T-cell (primary cell): ENCODE measurements around the gene SPDYE5. TPM values are rescaled to one million over a fixed set of nuclear protein-coding genes. Genes with fewer than 3 reads are reported as not detected.

Experiments used
- total RNA-seq, 35 experiments: library from RNA in 6 of 35; stranded (reverse) in 6 of 35; fragments of 120-200 nt in 1 of 35; gene quantifications; one replicate each; pipeline versions ENCODE4 v1.2.1 to v1.2.4 and lab custom pipeline; 2013 to 2026

Gene SPDYE5
- total RNA-seq, 5 donors from 2014 or later (not counting 1 experiment from before 2014, with no cell fraction given) = 0.23 to 0.30 TPM; not detected in 3

Other genes starting within 250 kb of the SPDYE5 start
- 10 to 100 TPM; 20.7 to 45.0 (median 30.1) TPM for gene TRIM73, start 96.7 kb upstream of the SPDYE5 start, total RNA-seq
- gene POM121C, start 6.0 kb upstream of the SPDYE5 start, total RNA-seq = 100 to 1,000 TPM in 2 of 5 donors, 10 to 100 TPM in 3; 76.9 to 113 (median 86.1) TPM
- 1 to 10 TPM; 3.2 to 8.4 (median 3.6) TPM for gene HIP1, start 246.6 kb downstream of the SPDYE5 start, total RNA-seq